ENCODE measurements around the gene LMBR1L. TPM values are rescaled to one million over a fixed set of nuclear protein-coding genes. Genes with fewer than 3 reads are reported as not detected.

LMBR1L gene
- total RNA-seq, 1 donor from 2014 or later, result 27.5 TPM

DNA sequence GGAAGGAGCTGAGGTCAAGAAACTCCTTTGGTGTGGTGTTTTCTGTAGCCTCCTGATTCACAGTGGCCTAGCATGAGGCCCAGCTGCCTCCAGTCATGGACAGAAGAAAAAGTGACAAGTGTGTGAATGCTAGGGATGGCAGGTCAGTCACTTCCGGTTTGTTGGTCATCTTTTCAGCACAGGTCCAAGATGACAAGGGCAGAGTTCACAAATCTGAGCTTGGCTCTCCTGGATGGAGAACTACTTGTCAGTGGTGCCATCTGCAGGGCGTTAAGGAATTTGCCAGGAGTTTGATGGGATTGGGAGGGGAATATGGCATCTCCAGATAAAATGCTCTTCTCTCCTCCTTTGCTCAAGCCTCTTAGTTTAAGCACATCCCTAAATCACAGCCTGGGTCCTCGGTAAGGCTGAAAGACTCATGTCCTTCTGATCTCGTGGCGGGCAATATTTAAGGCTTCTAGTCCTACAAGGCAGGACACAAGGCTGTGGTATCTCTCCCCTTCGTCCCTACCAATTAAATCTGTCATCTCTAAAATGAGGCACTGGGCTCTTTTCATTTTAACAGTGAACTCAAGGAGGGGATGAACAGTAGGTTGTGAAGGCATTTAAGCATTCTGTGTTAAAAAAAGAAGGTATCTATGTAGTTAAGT is 10.5 kb upstream of the LMBR1L start:
- DNase-seq (ENCODE audit: low read depth), result peak; percentile 78

DNA sequence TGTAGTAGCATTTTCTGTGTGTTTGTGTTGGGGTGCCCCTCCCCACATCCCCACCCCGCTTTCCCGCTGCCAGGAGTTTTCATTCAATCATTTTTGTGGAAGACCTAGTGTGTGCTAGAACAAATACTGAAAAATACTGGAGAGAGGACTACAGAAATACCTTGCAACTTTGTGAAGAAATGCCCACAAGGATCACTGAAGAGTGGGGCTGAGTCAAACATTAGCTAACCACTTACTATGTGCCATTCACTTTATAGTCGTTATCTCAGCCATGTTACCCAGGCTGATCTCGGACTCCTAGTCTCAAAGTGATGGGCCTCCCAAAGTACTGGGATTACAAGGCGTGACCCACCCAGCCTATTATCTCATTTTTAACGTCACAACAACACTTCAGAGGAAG is 559 bp upstream of the LMBR1L start:
- no peak for DNase-seq (ENCODE audit: low read depth)

DNA sequence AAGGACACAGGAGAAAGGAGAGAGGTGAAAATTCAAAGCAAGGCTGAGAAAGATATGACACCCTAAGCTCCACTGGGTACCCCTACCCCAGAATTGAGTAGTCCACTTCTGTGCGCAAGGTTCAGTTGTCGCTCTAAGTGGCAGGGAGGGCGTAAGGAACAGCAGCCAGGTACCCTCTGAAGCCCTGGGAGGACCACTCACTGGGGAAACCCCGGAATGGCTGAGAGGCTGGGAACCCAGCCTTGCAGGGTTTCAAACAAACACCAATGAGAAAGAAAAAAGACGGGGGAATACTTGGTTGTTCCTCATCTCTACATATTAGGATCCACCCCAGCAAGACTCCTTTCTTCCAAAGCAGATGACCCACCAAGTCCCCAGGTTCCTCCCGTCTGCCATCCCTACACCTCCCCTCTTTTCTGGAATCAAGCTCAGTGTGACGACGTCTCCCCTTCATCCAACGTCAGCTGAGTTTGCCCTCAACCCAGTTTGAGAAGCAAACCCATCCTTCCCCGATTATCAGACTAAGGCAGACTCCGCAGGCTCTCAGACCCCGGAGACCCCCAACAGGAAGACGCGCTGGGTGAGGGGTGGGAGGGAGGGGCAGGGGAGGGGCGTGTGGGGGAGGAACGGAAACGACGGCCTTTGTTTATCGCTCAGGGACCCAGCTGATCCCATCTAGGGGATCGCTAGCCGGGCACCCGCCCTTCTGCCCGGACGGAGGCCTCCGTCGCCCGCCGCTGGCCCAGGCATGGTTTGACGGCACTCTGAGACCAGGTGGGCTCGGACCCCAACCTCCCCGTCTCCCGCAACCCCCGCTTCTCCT is 795 bp downstream of the LMBR1L start:
- DNase-seq (ENCODE audit: low read depth), result no peak

DNA sequence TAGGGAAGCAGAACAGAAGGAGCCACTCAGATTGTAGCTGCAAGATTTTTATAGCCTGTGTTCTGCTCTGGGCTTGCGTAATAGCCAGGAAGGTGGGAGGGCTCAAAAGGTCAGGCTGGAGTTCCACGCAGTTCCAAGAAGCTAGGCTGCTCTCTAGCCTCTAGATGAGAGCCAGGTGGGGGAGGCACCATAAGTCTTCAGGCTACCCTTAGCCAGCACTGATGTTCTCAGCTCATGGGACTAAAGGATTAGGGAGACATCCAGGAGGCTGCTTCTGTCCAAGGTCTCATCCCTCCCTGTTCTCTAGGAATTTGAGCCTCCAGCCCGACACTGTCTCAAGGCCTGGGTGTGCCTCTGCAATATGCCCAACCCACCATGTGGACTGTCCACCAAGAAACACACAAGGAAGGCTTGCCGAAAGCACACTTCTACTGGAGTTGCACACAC is 1.7 kb downstream of the LMBR1L start:
- peak; percentile 35 for DNase-seq (ENCODE audit: low read depth)

DNA sequence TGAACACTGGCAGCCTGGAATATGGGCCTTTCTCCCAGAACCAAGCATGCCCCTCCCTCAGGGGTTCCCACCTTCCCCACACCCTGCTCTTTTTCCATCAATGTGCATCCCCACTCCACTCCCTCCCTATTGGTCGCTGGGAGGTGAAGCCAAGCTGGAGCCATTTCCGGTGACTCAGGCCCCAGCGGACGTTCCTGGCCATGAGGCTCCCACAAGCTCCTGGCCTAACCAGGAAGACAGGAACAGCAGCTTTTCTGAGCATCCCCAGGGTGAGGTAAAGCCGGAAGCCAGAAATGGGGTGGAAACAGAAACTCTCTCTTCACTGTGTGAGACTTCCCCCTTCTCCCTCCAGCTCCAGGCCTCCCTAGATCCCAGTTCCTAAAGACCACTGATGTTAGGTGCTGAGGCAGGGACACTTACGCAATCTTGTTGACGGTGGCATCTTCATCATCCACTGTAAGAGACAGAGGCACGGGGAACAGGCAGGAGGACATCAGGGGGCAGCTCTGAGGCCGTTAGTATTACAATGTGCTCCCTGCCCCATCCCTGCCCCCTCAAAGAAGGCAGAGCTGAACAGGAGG is 5.1 kb downstream of the LMBR1L start:
- no peak for DNase-seq (ENCODE audit: low read depth)

DNA sequence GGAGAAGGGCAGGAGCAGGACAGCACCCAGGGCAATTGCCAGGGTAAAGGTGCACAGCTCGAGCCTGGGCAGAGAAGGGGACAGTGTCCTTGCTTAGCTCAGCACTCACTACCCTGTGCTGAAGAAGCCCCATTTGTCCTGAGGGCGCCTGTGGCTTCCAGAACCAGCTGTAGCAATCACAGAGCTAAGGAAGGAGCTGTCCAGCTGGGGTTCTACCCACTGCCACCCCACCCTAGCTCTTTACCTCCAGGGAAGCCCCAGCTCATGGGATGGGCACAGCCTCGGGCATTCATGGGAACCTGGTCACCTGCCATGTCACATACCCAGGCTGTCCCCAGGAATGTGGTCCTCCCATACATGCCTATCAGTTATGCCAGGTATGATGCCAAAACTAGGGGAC is 5.8 kb downstream of the LMBR1L start:
- DNase-seq (ENCODE audit: low read depth), result no peak

DNA sequence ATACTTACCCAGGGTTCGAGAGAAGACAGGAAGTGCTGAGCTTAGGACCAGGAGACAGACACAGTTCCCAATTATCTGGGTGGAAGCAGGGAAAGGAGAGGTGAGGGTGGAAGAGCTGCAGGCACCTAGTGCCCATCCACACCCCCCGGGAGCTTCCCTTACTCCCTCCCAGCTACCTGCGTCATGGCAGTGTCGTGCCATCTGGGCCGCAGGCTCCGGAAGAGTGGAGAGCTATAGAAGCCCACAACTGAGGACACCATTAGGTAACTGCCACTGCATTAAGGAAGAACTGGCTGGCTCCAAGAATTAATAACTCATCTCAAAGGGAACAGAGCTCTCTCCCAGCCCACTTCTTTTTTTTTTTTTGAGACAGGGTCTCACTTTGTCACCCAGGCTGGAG is 10.3 kb downstream of the LMBR1L start:
- no peak for DNase-seq (ENCODE audit: low read depth)

DNA sequence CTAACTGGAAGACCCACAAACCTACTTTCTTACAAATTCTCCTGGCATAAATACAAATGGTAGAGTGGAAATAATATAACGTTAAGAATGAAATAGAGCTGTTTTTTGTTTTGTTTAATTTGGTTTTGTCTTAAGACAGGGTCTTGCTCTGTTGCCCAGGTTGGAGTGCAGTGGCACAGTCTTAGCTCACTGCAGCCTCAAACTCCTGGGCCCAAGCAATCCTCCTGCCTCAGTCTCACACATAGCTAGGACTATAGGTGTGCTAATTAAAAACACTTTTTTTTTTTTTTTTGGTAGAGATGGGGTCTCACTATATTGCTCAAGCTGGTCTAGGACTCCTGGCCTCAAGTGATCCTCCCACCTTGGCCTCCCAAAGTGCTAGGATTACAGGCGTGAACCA is 11.9 kb downstream of the LMBR1L start:
- no peak for DNase-seq (ENCODE audit: low read depth)

DNA sequence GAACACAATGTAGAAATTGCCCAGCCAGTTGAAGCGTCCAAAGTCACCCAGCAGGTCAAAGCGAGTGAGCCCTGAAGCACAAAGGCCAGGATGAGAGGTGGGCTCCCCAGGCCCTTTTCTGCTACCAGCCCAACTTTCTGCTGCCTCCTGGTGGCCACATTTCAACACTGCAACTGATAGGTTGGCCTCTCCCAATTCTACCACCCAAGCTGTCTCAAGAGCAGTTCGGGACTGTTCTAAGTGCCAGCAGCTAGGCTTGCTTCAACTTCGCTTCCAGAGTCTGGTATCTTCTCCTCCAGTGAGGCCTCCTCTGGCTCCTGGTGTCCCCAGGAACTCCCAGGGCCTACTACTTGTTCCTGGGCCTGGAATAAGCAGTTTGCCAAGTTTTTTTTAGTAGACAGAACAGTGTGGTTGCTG is 12.6 kb downstream of the LMBR1L start:
- peak; percentile 61 for DNase-seq (ENCODE audit: low read depth)

DNA sequence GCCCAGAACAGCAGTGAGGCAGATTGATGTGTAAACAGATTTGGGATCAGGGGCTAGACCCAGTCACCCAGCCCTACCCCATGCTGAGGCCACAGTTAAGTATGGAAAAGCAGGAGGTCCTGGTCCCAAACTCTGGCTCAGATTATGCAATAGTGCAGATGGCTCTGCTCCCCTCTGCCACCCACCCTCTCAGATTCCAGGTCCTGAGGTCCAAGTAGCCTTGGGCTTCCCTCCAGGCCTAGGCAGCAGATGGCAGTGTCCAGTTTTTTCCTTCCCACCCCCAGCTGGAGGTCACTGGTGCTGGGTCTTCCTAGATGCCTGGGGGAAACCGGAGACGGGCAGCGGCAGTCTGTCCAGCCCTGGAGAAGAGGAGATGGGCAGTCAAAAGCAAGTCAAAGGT is 13.3 kb downstream of the LMBR1L start:
- peak; percentile 34 for DNase-seq (ENCODE audit: low read depth)

DNA sequence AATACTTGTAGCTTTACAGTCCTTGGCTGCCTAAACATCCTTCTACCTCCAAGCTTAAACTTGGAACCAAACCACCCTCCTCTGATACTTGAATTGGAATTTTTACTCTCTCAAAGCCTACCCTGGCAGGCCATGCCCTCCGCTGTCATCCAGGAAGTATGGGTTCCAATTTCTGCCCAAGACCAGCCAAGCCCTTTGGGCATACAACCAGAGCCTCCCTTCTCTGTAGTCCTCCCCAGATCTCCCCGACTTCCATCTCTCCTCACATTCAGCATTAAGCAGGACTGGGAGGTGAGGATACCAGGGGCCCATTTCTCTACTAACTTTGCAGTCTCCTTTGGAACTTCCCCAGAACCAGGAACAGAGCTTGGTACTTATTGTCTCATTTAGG is 15.7 kb downstream of the LMBR1L start:
- no peak for DNase-seq (ENCODE audit: low read depth)

DNA sequence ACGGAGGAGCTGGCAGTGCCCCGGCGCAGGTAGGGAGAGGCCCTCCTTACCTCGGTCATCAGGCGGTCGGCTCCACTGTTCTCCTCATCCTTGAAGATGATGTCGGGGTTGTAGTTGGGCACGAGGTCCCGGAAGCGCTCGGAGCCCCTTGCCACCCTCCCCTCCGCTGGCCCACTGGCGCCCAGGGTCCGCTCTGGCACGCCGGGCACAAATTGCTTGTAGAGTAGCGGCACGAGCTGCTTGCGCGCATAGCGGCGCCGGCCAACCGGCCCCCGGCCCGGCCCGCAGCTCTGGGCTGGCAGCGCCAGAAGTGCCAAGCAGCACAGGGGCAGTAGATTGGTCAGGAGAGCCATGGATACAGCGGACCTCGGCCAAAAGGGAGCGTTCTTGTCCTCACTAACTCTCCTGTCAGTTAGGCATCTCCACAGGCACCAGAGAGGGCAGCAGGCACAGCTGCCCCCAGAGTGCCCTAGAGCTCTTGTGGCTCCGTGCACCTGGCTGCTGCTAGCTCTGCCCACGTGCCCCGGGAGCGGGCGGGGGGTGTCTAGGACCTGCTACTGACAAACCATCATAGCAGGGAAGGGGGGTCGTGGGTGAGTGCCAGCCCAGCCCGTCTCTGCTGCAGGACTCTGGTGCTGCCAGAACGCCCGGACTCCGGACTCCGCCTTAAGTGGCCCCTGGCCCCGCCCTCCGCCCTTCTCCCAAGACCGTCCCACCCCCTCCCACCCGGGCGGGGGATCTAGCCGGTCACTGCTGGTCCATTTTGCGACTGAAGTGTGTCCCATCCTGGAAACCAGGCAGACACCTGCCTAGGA is 16.3 kb downstream of the LMBR1L start, which contains the start of gene DHH:
DHH (minus strand) TSS at position 642 of the 815 bp plus-strand sequence; CDS start at position 353, 289 bp downstream.
- peak; percentile 69 for DNase-seq (ENCODE audit: low read depth)

DNA sequence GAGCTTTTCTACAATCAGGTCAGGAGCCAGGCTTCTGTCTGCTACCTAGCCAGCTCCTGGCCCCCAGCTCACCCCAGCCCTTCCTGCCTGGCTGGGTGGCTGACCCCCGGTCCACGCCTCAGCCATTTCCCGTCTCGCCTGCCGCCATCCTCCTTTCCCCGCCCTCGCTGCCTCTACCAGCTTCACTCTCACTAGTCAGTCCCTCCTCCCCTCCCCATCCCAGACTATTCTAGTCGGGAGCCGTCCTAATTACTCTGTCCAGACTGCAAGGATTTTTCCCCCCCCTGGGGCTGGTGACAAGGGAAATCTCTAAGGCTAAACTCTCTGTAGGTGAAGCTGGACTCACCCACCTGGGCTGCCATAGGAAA is 16.9 kb downstream of the LMBR1L start:
- no peak for DNase-seq (ENCODE audit: low read depth)

DNA sequence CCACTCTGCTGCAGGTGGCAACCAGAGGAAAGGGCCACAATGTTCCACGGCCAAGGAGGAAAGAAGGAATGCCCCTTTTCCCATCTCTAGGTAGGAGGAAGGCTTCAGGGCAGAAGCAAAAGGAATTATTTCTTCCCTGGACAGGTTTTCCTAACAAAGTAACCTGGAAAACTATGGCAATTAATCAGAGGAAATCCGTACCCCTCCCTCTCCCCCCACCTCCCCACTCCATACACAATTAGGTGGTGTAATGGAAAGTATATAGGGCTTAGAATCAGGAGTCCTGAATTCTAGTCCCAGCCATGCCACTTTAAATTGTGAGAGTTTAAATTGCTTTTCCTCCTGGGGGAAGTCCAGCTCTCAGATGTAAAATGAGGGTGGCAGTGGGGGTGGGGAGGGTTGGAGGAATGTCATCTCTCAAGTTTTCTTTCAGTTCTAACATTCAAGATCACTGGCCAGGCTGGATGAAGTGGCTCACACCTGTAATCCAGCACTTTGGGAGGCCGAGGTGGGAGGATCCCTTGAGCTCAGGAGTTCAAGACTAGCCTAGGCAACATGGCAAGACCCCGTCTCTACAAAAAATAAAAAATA is 17.7 kb downstream of the LMBR1L start:
- no peak for DNase-seq (ENCODE audit: low read depth)

DNA sequence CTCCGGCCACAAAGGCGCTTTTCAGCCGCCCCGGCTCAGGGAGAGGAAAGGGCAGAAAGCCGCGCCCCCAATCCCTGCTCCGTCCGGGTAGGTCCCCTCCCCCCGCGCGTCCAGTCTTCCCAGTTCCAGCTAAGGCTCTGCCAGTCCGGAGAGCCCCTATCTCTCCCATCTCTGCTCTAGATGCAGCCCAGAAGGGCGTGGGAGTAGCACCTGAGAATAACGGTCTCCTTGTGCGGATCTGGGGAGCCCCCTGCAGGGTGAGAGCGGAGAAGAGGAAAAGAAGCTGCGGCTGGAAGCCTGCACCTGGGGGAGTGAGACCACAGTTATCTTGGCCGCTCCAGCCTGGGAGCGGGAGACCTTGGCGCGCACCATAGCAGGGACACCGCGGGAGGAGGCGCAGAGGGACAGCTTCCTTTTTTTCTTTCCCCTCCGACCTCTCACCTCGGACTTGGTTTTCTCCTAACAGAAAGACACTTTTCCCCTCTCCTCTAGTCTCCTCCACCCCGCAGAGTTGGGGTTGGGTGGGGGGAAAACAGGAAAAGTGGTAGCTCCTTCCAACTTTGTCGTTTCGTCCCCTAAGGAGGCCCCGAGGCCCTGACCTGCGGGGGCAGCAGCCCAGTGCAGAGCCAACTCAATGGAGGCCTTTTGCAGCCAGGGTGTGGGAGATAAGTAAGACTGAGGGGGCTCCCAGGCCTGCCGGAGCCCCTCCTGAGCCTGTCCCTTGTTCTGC is 18.4 kb downstream of the LMBR1L start:
- DNase-seq (ENCODE audit: low read depth), result peak; percentile 22

DNA sequence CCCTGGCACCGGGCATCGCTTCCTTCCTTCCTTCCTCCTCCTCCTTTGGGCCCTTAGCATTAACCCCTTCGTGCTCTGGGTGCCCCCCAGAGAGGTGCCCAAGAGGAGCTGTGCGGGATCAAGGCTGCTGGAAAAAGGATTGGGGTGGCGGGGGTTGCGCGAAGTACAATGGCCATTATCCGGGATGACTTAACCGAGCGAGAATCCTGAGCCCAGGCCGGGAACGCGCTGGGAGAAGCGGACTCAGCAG is 18.9 kb downstream of the LMBR1L start:
- no peak for DNase-seq (ENCODE audit: low read depth)

DNA sequence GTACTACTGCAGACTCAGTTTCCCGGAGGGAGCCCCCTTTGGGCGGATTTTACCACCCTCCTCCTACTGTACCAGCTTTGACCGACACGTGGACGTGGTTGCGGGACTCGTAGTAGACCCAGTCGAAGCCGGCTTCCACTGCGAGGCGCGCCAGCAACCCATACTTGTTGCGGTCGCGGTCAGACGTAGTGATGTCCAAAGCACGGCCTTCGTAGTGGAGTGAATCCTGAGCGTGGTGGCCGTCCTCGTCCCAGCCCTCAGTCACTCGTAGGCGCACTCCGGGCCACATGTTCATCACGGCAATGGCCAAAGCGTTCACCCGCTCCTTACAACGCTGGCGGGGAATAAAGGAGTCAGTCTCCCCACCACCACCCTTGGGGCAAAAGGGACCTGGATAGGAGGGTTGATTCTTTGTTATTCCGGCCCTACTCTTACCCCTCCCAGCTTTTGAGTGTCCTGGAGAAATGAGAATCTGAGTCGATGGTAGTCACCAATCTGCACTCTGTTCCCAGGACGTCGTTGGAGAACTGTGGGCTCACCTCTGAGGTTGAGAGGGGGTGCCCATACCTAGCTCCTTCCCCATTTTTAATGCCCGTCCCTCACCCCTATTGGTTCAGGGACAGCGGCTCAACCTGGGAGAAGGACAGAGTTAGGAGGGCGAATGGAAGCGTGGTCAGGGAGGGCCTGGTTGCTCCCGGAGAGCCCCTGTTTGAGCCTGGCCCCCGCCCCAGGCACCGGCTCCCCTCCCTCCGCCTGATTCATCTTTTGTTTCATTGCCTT is 19.4 kb downstream of the LMBR1L start:
- no peak for DNase-seq (ENCODE audit: low read depth)

DNA sequence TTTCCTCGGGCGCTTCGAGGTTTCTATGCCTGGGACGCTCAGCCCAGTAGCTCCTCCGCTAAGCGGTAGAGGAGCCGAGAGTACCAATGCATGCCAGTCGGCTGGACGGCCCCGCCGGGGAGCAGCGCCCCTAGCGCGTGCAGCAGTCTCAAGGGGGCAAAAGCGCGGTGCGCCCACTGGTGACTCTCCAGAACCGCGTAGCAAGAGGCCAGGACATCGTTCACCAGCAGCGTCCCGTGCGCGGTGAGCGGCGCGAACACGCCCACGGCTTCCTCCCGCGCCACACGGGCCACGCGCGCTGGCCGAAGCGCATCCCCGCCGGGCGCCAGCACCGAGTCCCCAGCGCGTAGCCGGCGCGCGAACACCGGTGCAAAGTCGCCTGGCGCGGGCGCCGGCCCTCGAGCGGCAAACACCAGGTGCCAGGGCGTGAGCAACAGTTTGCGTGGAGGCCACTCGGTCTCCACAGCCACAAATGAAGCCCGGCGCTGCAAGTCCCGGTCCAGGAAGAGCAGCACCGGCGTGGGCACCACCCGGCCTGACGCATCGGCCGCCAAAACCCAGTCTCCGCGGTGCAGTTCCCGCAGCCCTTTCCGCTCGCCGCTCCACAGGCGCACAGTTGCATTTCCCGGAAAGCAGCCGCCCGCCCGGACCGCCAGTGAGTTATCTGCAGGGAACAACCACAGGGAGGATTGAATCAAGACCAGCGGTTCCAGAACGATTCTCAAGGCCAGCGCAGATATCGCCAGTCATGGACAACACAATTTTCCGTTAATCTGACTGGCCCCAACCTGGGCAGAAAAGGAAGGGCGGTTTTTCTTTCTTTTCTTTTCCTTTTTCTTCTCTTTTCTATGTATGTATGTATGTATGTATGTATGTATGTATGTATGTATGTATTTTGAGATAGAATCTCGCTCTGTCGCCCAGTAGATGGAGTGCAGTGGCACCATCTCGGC is 20.6 kb downstream of the LMBR1L start:
- DNase-seq (ENCODE audit: low read depth), result peak; percentile 53

DNA sequence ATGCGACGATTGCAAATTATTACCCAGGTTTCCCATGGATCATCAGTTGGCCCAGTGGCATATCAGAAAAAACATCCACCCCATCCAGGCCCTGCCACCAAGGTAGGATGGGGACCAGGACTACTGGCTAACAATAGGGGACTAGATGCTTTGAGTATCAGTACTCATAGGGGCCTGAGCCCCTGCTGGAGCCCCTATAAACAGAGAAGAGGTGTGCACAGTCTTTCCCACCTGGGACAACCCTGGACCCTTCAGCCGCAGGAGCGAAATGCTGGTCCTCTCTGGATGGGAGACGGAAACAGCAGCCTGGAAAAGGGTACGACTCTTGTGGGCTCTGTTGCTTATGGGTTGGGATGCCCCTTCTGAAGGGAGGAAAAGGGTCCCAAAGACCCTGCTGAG is 21.7 kb downstream of the LMBR1L start:
- no peak for DNase-seq (ENCODE audit: low read depth)
